ENCODE results near the gene CEP78. TPM values are rescaled to one million over a fixed set of nuclear protein-coding genes. Genes with fewer than 3 reads are reported as not detected.

Gene CEP78
- total RNA-seq, 1 experiment from 2014 or later, result 17.8 TPM

GRCh38 chr9:78291240-78291925, 55.5 kb downstream of the CEP78 start:
- BruUV-seq (replicated peaks), result no TSS peak
- intact Hi-C loops (cut with micrococcal nuclease), result no loop called here
- ChIA-PET CTCF (interaction anchor here (2.1 kb wide), 1 partner anchor 77 kb away, joined by 5 read pairs; no protein-coding TSS in a partner anchor), POLR2A (interaction anchor here (3.5 kb wide), 1 partner anchor 14 kb away, joined by 16 read pairs; no protein-coding TSS in a partner anchor)
- TF ChIP-seq CTCF (IDR thresholded peaks at IDR 0.05; ENCODE audit: unreplicated experiment), result no peak
- Mint-ChIP-seq H3K4me3 (ENCODE audit: unreplicated experiment) (no peak overlapping the region), H3K9me3 (ENCODE audit: unreplicated experiment) (no peaks in the 10 kb centered on the region), H3K27me3 (ENCODE audit: insufficient read depth, unreplicated experiment) (no peaks in the 10 kb centered on the region), H3K27ac (ENCODE audit: low read depth, unreplicated experiment) (no peak overlapping the region), H3K4me1 (ENCODE audit: insufficient read depth, unreplicated experiment) (peaks cover 21% of the 10 kb centered on the region), H3K36me3 (ENCODE audit: insufficient read depth, unreplicated experiment) (no peaks in the 10 kb centered on the region)
- DNase-seq (ENCODE audit: unreplicated experiment), result no peak

- BruUV-seq (replicated peaks), result no TSS peak
- intact Hi-C loops (cut with micrococcal nuclease), result no loop called here
- peaks cover 21% of the 10 kb centered on the region for H3K4me1 Mint-ChIP-seq (ENCODE audit: insufficient read depth, unreplicated experiment)
- POLR2A ChIA-PET, result interaction anchor here (3.5 kb wide), 1 partner anchor 14 kb away, joined by 16 read pairs; no protein-coding TSS in a partner anchor
- no peak for TF ChIP-seq CTCF (IDR thresholded peaks at IDR 0.05; ENCODE audit: unreplicated experiment)
- H3K36me3 Mint-ChIP-seq (ENCODE audit: insufficient read depth, unreplicated experiment), result no peaks in the 10 kb centered on the region
- H3K4me3 Mint-ChIP-seq (ENCODE audit: unreplicated experiment), result no peak overlapping the region
- H3K27ac Mint-ChIP-seq (ENCODE audit: low read depth, unreplicated experiment), result no peak overlapping the region
- no peaks in the 10 kb centered on the region for H3K27me3 Mint-ChIP-seq (ENCODE audit: insufficient read depth, unreplicated experiment)
- no peak for DNase-seq (ENCODE audit: unreplicated experiment)
- no peaks in the 10 kb centered on the region for H3K9me3 Mint-ChIP-seq (ENCODE audit: unreplicated experiment)
- CTCF ChIA-PET, result no interaction called here
These were observed 56.2 kb downstream of the CEP78 start for GRCh38 chr9:78292026-78292425.

GRCh38 chr9:78292716-78293497, 57.0 kb downstream of the CEP78 start:
- intact Hi-C loops (cut with micrococcal nuclease), result no loop called here
- ChIA-PET CTCF (interaction anchor here (0.6 to 1.0 kb wide), 4 partner anchors 16 to 873 kb away, joined by 3 to 4 read pairs (median 3); no protein-coding TSS in a partner anchor), POLR2A (interaction anchor here (1.7 to 3.5 kb wide), 2 partner anchors 14 to 15 kb away, joined by 11 to 16 read pairs; no protein-coding TSS in a partner anchor)
- no peak for TF ChIP-seq CTCF (IDR thresholded peaks at IDR 0.05; ENCODE audit: unreplicated experiment)
- no peak for DNase-seq (ENCODE audit: unreplicated experiment)
- BruUV-seq (replicated peaks), result no TSS peak
- Mint-ChIP-seq H3K27ac (ENCODE audit: low read depth, unreplicated experiment) (no peak overlapping the region), H3K4me3 (ENCODE audit: unreplicated experiment) (no peak overlapping the region), H3K27me3 (ENCODE audit: insufficient read depth, unreplicated experiment) (no peaks in the 10 kb centered on the region), H3K36me3 (ENCODE audit: insufficient read depth, unreplicated experiment) (peaks cover under 1% of the 10 kb centered on the region), H3K9me3 (ENCODE audit: unreplicated experiment) (no peaks in the 10 kb centered on the region), H3K4me1 (ENCODE audit: insufficient read depth, unreplicated experiment) (peaks cover 21% of the 10 kb centered on the region)

Measured in MCF 10A (cell line).